Endothelial cell of umbilical vein (primary cell): ENCODE data around the gene ITGA2B. TPM values are rescaled to one million over a fixed set of nuclear protein-coding genes. Genes with fewer than 3 reads are reported as not detected.
"Not testable (repeated sequence)": the region's sequence is repeated elsewhere in the genome, so short reads cannot be mapped to it uniquely, and the experiment has no call there.

Experiments
- BruUV-seq: library from RNA; stranded (reverse); fragments of 400-500 nt; replicated peaks from 2 replicates; lab custom pipeline; 2021; lab: Mats Ljungman, UMichigan
- CTCF ChIA-PET: fragments of 300-600, 350-600 bp; sonication (Branson Sonifier 250); formaldehyde crosslinking; loops from one replicate; lab custom pipeline; 2021; ENCODE audit warnings: antibody characterized with exemption, inconsistent platforms; lab: Charles Lee
- POLR2A ChIA-PET: fragments of 300-600, 350-600 bp; sonication (Branson Sonifier 250); formaldehyde crosslinking; loops from one replicate; lab custom pipeline; 2021; ENCODE audit warnings: antibody characterized with exemption, inconsistent platforms; lab: Charles Lee
- DNase-seq: peaks from one replicate; pipeline ENCODE4 v3.0.0-alpha.2; 2011; ENCODE audit warnings: low read depth, low spot score
- FAIRE-seq: peaks from 2 replicates; lab custom pipeline; 2011; peaks lifted over from hg19 to GRCh38; lab: Jason Lieb, UNC
- H2AFZ ChIP-seq: 2 replicates; pipeline ENCODE4 v1.6.0; 2012; ENCODE audit warnings: low read depth, low read length, control low read depth, inconsistent platforms
- H3K27ac ChIP-seq: 2 replicates; pipeline ENCODE4 v1.5.1; 2011; ENCODE audit warnings: low read depth, mild to moderate bottlenecking, control low read depth, low read length, moderate library complexity; ENCODE audit not compliant: insufficient read depth
- H3K27me3 ChIP-seq, 2 experiments: 2 replicates each; pipeline versions ENCODE4 v1.6.0 to v1.6.1; 2011; ENCODE audit warnings: low read length in 2 of 2, mixed read lengths in 1 of 2; ENCODE audit not compliant: control insufficient read depth in 2 of 2, insufficient read depth in 2 of 2
- H3K36me3 ChIP-seq, 2 experiments: 2 replicates in 1 of 2; 3 replicates in 1 of 2; pipeline ENCODE4 v1.5.1; 2011; ENCODE audit warnings: low read length in 2 of 2, mild to moderate bottlenecking in 1 of 2, moderate library complexity in 1 of 2; ENCODE audit not compliant: control insufficient read depth in 2 of 2, insufficient read depth in 2 of 2; ENCODE audit errors: extremely low read depth in 1 of 2
- H3K4me1 ChIP-seq: 3 replicates; pipeline ENCODE4 v1.5.1; 2011; ENCODE audit warnings: mild to moderate bottlenecking, low read length; ENCODE audit not compliant: control insufficient read depth, insufficient read depth; ENCODE audit errors: extremely low read depth
- H3K4me2 ChIP-seq: 2 replicates; pipeline ENCODE4 v1.6.1; 2011; ENCODE audit warnings: low read length, control low read depth, mixed read lengths; ENCODE audit not compliant: insufficient read depth
- H3K4me3 ChIP-seq, 3 experiments: fragments of 200-600 bp in 1 of 3; sonication (generic), shearing (Covaris generic) in 1 of 3; replicated peaks in 1 of 3; 2 replicates each; pipeline ENCODE4 v1.5.1; 2011 to 2016; ENCODE audit warnings: control low read depth in 3 of 3, low read length in 3 of 3, mild to moderate bottlenecking in 2 of 3, inconsistent platforms in 1 of 3, low read depth in 1 of 3, moderate library complexity in 1 of 3; ENCODE audit not compliant: insufficient read depth in 1 of 3
- H3K79me2 ChIP-seq: 2 replicates; pipeline ENCODE4 v1.6.0; 2012; ENCODE audit warnings: low read length, inconsistent platforms; ENCODE audit not compliant: control insufficient read depth, insufficient read depth
- H3K9ac ChIP-seq: replicated peaks from 2 replicates; pipeline ENCODE3; 2011; ENCODE audit warnings: low read length, control low read depth; ENCODE audit not compliant: insufficient read depth; ENCODE audit errors: extremely low read depth
- H3K9me1 ChIP-seq: replicated peaks from 3 replicates; pipeline ENCODE4 v1.6.0; 2011; ENCODE audit warnings: mild to moderate bottlenecking, low read length; ENCODE audit not compliant: control insufficient read depth, insufficient read depth; ENCODE audit errors: extremely low read depth
- H3K9me3 ChIP-seq: replicated peaks from 2 replicates; pipeline ENCODE4 v1.5.1; 2012; ENCODE audit warnings: low read length, inconsistent platforms; ENCODE audit not compliant: control insufficient read depth, insufficient read depth
- H4K20me1 ChIP-seq: replicated peaks from 2 replicates; pipeline ENCODE3; 2011; ENCODE audit warnings: mild to moderate bottlenecking, low read length; ENCODE audit not compliant: control insufficient read depth, insufficient read depth; ENCODE audit errors: extremely low read depth
- CTCF ChIP-seq, 2 donors: IDR thresholded peaks; 1 replicate in 1 of 2; 2 replicates in 1 of 2; pipeline ENCODE4 v1.5.1; 2011; ENCODE audit warnings: low read length in 2 of 2, mild to moderate bottlenecking in 2 of 2, moderate library complexity in 2 of 2, control low read depth in 1 of 2, inconsistent platforms in 1 of 2, low read depth in 1 of 2; ENCODE audit not compliant: insufficient read depth in 1 of 2; ENCODE audit errors: extremely low read depth in 1 of 2
- EZH2 ChIP-seq: IDR thresholded peaks from 2 replicates; pipeline ENCODE4 v1.6.1; 2012; ENCODE audit warnings: borderline replicate concordance, low read depth, mild to moderate bottlenecking, moderate library complexity, low read length, inconsistent platforms; ENCODE audit not compliant: severe bottlenecking
- FOS ChIP-seq: IDR thresholded peaks from 2 replicates; pipeline ENCODE4 v1.6.1; 2011; ENCODE audit warnings: mild to moderate bottlenecking, low read length, moderate library complexity, borderline replicate concordance; ENCODE audit not compliant: insufficient read depth
- GATA2 ChIP-seq: IDR thresholded peaks from 2 replicates; pipeline ENCODE4 v1.7.0; 2011; ENCODE audit warnings: low read depth, mild to moderate bottlenecking, moderate library complexity, mixed read lengths, low read length; ENCODE audit not compliant: insufficient read length, insufficient read depth
- JUN ChIP-seq: IDR thresholded peaks from 2 replicates; pipeline ENCODE4 v1.6.1; 2011; ENCODE audit warnings: borderline replicate concordance, low read depth; ENCODE audit not compliant: insufficient read length, insufficient read depth
- MAX ChIP-seq: IDR thresholded peaks from 2 replicates; pipeline ENCODE4 v1.6.1; 2011; ENCODE audit not compliant: insufficient read depth, insufficient read length
- MYC ChIP-seq: IDR thresholded peaks from one replicate; pipeline ENCODE4 v1.6.1; 2011; ENCODE audit warnings: mild to moderate bottlenecking, low read depth, low read length
- POLR2A ChIP-seq: IDR thresholded peaks from 2 replicates; pipeline ENCODE4 v1.6.1; 2012; ENCODE audit warnings: low read depth, mild to moderate bottlenecking, control low read depth, low read length
- POLR2AphosphoS5 ChIP-seq: IDR thresholded peaks from 2 replicates; pipeline ENCODE4 v1.6.1; 2012; ENCODE audit warnings: low read depth, mild to moderate bottlenecking, control low read depth, low read length, moderate library complexity; ENCODE audit not compliant: insufficient read depth
- dilution Hi-C: fragments of 300-500 bp; cut with MboI; formaldehyde crosslinking; loops from one replicate; pipeline ENCODE4 v1.15.0; 2019; ENCODE audit warnings: low sequenced_read_pairs; ENCODE audit not compliant: extremely low pct_ligation_motif_present
- intact Hi-C: fragments of 100-400 bp; cut with micrococcal nuclease; formaldehyde crosslinking; loops from one replicate; pipeline ENCODE4 v1.10.0; 2022
- polyA plus RNA-seq, 4 experiments: library from polyadenylated mRNA; depleted of rRNA in 3 of 4; stranded (reverse) in 3 of 4; unstranded in 1 of 4; fragments of >200 nt; gene quantifications; 2 replicates each; pipeline versions ENCODE4 v1.2.1 to v1.2.3, GENCODE V29; 2011 to 2012; ENCODE audit warnings: missing spikeins in 1 of 4
- total RNA-seq: library from RNA; stranded (reverse); gene quantifications from 2 replicates; pipeline ENCODE4 v1.2.3, GENCODE V29; 2021

The ITGA2B gene
- total and polyA plus RNA-seq, 2 donors (not counting 3 experiments of a cell fraction or from before 2014, with no cell fraction given): 0.26 to 0.82 TPM

- Histone ChIP-seq H3K4me2 (no peak overlapping the region), H3K9me1 (no peaks in the 10 kb centered on the region), H2AFZ (no peak overlapping the region), H3K27ac (no peak overlapping the region), H4K20me1 (no peaks in the 10 kb centered on the region), H3K4me3 (no peak overlapping the region), H3K9ac (no peak overlapping the region), H3K79me2 (no peaks in the 10 kb centered on the region), H3K4me1 (no peaks in the 10 kb centered on the region), H3K9me3 (no peaks in the 10 kb centered on the region), H3K27me3 (no peaks in the 10 kb centered on the region), H3K36me3 (peaks cover 2 to 17% of the 10 kb centered on the region in 2 experiments)
- ChIA-PET POLR2A (no interaction called here), CTCF (interaction anchor here (9.2 kb wide), 1 partner anchor 128 kb away, joined by 86 read pairs; no protein-coding TSS in a partner anchor)
- BruUV-seq: no TSS peak
- intact Hi-C loops (no loop called here), dilution Hi-C loops (no loop called here)
- no peak for DNase-seq
- no peak for FAIRE-seq
- TF ChIP-seq POLR2AphosphoS5 (no peak), POLR2A (no peak), CTCF (IDR thresholded peaks at IDR 0.05; ENCODE audit: extremely low read depth in 1 of 2, insufficient read depth in 1 of 2, low read depth in 1 of 2, low read length in 2 of 2) (no peak), EZH2 (no peak), FOS (no peak), JUN (no peak), GATA2 (no peak), MYC (no peak), MAX (no peak)
Measured at GRCh38 chr17:44394833-44395232, 5.4 kb upstream of the ITGA2B start.

- H3K4me1 ChIP-seq, DNase-seq, H3K9me3 ChIP-seq, dilution Hi-C loops, H3K79me2 ChIP-seq, H3K27ac ChIP-seq, H2AFZ ChIP-seq, FAIRE-seq, POLR2A ChIA-PET, H3K4me3 ChIP-seq, H3K27me3 ChIP-seq, H3K4me2 ChIP-seq, intact Hi-C loops, H4K20me1 ChIP-seq, BruUV-seq, H3K9ac ChIP-seq, H3K9me1 ChIP-seq: not testable (repeated sequence)
- CTCF ChIA-PET: interaction anchor here (1.0 to 9.2 kb wide), 3 partner anchors 18 to 129 kb away, joined by 4 to 86 read pairs (median 9); partner anchors contain the start of gene FAM171A2
- peaks cover under 1 to 12% of the 10 kb centered on the region in 2 experiments for H3K36me3 ChIP-seq
Measured at GRCh38 chr17:44394112-44394511, 4.7 kb upstream of the ITGA2B start.
